ENCODE data around the gene PSRC1.

DNA sequence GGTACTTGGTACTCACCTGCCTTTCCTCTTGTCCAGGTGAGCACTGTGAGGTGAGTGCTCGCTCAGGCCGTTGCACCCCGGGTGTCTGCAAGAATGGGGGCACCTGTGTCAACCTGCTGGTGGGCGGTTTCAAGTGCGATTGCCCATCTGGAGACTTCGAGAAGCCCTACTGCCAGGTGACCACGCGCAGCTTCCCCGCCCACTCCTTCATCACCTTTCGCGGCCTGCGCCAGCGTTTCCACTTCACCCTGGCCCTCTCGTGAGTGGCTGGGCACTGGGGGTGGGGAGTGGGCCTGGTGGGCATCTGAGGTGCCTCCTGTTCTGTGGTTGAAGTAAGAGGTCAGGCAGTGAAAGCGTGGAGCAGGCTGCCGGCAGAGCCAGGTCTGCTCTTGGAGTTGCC lies 21.9 kb downstream of the PSRC1 start:
- TF ChIP-seq CTCF (IDR thresholded peaks at IDR 0.05) (no peak), ZFX (IDR thresholded peaks at IDR 0.05; ENCODE audit: borderline replicate concordance) (no peak)

Data from 22Rv1 (cell line).